Ascending aorta (tissue), 2 donors: ENCODE data around the gene DNAI2. TPM values are rescaled to one million over a fixed set of nuclear protein-coding genes. Genes with fewer than 3 reads are reported as not detected.

Source experiments
- DNase-seq, 2 donors: peaks; one replicate each; pipeline ENCODE4 v3.0.0-alpha.2; 2019; ENCODE audit warnings: low spot score in 2 of 2
- H3K27ac ChIP-seq, 2 donors: fragments of 200-600 bp; sonication (generic); one replicate each; pipeline ENCODE4 v1.5.1; 2016 to 2017; ENCODE audit warnings: mild to moderate bottlenecking in 1 of 2
- H3K27me3 ChIP-seq: fragments of 200-600 bp; sonication (generic); one replicate; pipeline ENCODE4 v1.5.1; 2017
- H3K36me3 ChIP-seq, 2 donors: fragments of 200-600 bp; sonication (generic); one replicate each; pipeline ENCODE4 v1.5.1; 2016
- H3K4me1 ChIP-seq, 2 donors: fragments of 200-600 bp; sonication (generic); one replicate each; pipeline ENCODE4 v1.5.1; 2016 to 2017; ENCODE audit warnings: mild to moderate bottlenecking in 1 of 2
- H3K4me3 ChIP-seq, 2 donors: fragments of 200-600 bp; sonication (generic); one replicate each; pipeline ENCODE4 v1.5.1; 2016 to 2017; ENCODE audit warnings: mild to moderate bottlenecking in 1 of 2
- H3K9me3 ChIP-seq, 2 donors: fragments of 200-600 bp; sonication (generic); one replicate each; pipeline ENCODE4 v1.5.1; 2016
- CTCF ChIP-seq, 3 experiments: fragments of 200-600 bp in 2 of 3; fragments of 450-650 bp in 1 of 3; sonication (generic) in 2 of 3; IDR thresholded peaks; one replicate each; pipeline ENCODE4 v1.5.1; 2016 to 2019; ENCODE audit warnings: antibody characterized with exemption in 3 of 3, mild to moderate bottlenecking in 1 of 3, moderate library complexity in 1 of 3
- intact Hi-C: fragments of 100-400 bp; cut with DNase I; formaldehyde crosslinking; loops from one replicate; pipeline ENCODE4 v1.15.1; 2023
- total RNA-seq: library from RNA; depleted of rRNA; stranded (reverse); fragments of >200 nt; gene quantifications from one replicate; pipeline ENCODE4 v1.1.0, GENCODE V29; 2016

The DNAI2 gene
- total RNA-seq, 1 donor from 2014 or later = not detected

DNA sequence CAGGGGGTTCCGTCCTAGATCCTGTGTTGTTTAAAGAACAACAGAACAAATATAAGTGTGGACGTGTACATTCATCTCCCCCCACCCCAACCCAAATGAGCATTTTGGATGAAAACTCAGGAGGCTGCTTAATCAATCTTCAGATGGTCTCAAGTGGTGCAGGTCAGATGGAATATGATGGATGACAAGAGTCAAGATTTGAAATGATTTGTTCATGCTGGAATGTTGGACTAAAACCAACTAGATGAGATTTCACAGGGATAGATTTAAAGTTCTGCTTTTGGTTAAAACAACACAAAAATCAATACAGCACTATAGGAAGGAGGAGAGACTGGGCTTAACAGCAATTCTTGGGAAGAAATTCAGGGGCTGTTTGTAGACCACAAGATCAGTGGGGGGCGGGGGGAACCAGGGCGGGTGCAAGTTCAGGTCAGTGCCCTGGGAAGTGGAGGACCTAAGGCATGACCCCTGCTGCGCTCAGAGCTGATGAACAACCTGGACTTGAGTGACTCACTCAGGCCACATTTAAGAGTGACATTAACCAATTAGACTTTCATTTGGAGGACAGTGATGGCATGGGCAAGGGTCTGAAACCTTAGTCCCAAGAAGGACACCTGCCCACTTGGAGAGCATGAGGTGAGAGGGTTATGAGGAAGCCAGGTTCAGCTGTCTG lies 45.6 kb upstream of the DNAI2 start:
- Histone ChIP-seq H3K36me3 (peaks cover under 1 to 10% of the 10 kb centered on the region in 2 donors), H3K27ac (no peak overlapping the region), H3K27me3 (no peaks in the 10 kb centered on the region), H3K4me1 (no peaks in the 10 kb centered on the region), H3K4me3 (no peak overlapping the region), H3K9me3 (no peaks in the 10 kb centered on the region)
- no peak for TF ChIP-seq CTCF (IDR thresholded peaks at IDR 0.05)
- intact Hi-C loops = no loop called here
- DNase-seq = no peak

GRCh38 chr17:74230896-74231295 lies 43.1 kb upstream of the DNAI2 start:
- no peaks in the 10 kb centered on the region for H3K9me3 ChIP-seq
- H3K27ac ChIP-seq = no peak overlapping the region
- no peaks in the 10 kb centered on the region for H3K27me3 ChIP-seq
- no peaks in the 10 kb centered on the region for H3K4me1 ChIP-seq
- TF ChIP-seq CTCF (IDR thresholded peaks at IDR 0.05) = no peak
- DNase-seq = no peak
- no peak overlapping the region for H3K4me3 ChIP-seq
- intact Hi-C loops = no loop called here
- peaks cover 0 to 5% of the 10 kb centered on the region in 2 donors for H3K36me3 ChIP-seq

DNA sequence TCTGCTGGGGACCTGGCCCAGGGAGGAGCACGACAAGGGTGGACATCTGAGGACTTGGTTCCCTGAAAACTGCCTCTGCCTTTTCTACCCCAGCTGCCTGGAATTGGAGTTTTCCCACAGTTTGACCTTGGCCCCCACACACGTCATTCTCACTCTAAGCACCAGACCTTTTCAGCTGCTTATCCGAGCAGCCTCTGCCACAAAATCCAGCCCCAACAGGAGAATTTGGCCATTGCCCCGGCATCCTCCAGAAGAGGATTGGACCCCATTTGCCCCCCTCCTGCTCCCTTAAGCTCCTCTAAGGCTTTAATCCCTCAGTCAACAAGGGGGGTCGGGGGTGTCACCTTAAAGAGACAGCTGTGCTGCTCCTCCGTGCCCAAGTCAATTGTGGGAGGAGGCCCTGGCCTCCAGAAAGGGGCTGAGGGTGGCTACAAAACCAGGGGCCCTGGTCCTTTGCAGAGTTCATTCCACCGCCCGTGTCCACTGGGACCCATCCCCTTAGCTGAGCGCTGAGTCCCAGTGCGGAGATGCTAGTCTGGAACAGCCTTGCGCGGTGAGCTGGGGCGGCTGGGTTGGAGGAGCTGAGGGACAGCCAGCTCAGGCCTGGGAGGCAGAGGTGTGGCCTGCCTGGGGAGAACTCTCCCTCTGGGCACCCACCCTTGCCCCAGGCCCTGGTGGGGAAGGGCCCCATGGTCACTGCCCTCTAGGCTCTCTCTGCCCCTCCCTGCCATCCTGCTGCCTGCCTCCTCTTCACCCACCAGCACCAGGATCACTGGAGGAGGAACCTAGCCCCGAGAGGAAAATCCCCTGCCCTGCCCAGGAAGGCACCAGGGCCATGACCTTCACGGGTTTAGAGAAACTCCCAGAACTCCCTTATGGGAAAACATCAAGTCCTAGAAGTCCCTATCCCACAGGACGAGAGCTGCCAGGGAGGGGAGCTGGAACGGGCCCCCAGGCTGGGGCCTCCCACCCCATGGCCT lies 41.8 kb upstream of the DNAI2 start:
- Histone ChIP-seq H3K27me3 (no peaks in the 10 kb centered on the region), H3K4me1 (no peaks in the 10 kb centered on the region), H3K27ac (no peak overlapping the region), H3K9me3 (no peaks in the 10 kb centered on the region), H3K36me3 (peaks cover 0 to 8% of the 10 kb centered on the region in 2 donors), H3K4me3 (no peak overlapping the region)
- intact Hi-C loops = no loop called here
- no peak for TF ChIP-seq CTCF (IDR thresholded peaks at IDR 0.05)
- no peak for DNase-seq

GRCh38 chr17:74233937-74234336 lies 40.1 kb upstream of the DNAI2 start:
- no peak overlapping the region for H3K27ac ChIP-seq
- no peak overlapping the region for H3K4me3 ChIP-seq
- DNase-seq = no peak
- H3K4me1 ChIP-seq = no peaks in the 10 kb centered on the region
- intact Hi-C loops = no loop called here
- H3K27me3 ChIP-seq = no peaks in the 10 kb centered on the region
- no peaks in the 10 kb centered on the region for H3K9me3 ChIP-seq
- no peak for TF ChIP-seq CTCF (IDR thresholded peaks at IDR 0.05)
- H3K36me3 ChIP-seq = peaks cover 0 to 9% of the 10 kb centered on the region in 2 donors

GRCh38 chr17:74234486-74234885 lies 39.5 kb upstream of the DNAI2 start:
- no peaks in the 10 kb centered on the region for H3K4me1 ChIP-seq
- H3K36me3 ChIP-seq = peaks cover 0 to 9% of the 10 kb centered on the region in 2 donors
- intact Hi-C loops = no loop called here
- no peak overlapping the region for H3K4me3 ChIP-seq
- H3K9me3 ChIP-seq = no peaks in the 10 kb centered on the region
- no peak overlapping the region for H3K27ac ChIP-seq
- no peak for TF ChIP-seq CTCF (IDR thresholded peaks at IDR 0.05)
- no peaks in the 10 kb centered on the region for H3K27me3 ChIP-seq
- DNase-seq = no peak
